HEK293 (cell line): Measurements from ENCODE around the gene OR10J4.

ENCODE experiments used
- MEIS1 ChIP-seq: sonication (generic); formaldehyde crosslinking; IDR thresholded peaks from 2 replicates; pipeline ENCODE4 v1.8.1; 2022; ENCODE audit warnings: missing genetic modification reagents, mild to moderate bottlenecking, borderline replicate concordance
- MYNN ChIP-seq: fragments of 450-650 bp; formaldehyde crosslinking; IDR thresholded peaks from 2 replicates; pipeline ENCODE4 v1.5.1; 2016; ENCODE audit warnings: missing biosample characterization, missing genetic modification characterization, borderline replicate concordance
- ZFP3 ChIP-seq: fragments of 450-650 bp; formaldehyde crosslinking; IDR thresholded peaks from 2 replicates; pipeline ENCODE4 v1.5.1; 2016; ENCODE audit warnings: low read depth, missing biosample characterization, missing genetic modification characterization
- ZNF37A ChIP-seq: fragments of 450-650 bp; IDR thresholded peaks from 2 replicates; pipeline ENCODE4 v1.5.1; 2018; ENCODE audit warnings: missing biosample characterization, missing genetic modification characterization
- ZNF48 ChIP-seq: fragments of 450-650 bp; formaldehyde crosslinking; IDR thresholded peaks from 2 replicates; pipeline ENCODE4 v1.5.1; 2016; ENCODE audit warnings: missing biosample characterization, missing genetic modification characterization
- ZNF626 ChIP-seq: fragments of 450-650 bp; sonication (Bioruptor Pico); formaldehyde crosslinking; IDR thresholded peaks from 2 replicates; pipeline ENCODE4 v1.5.1; 2018; ENCODE audit warnings: missing biosample characterization, missing genetic modification characterization, inconsistent platforms
- ZSCAN30 ChIP-seq: fragments of 450-650 bp; IDR thresholded peaks from 2 replicates; pipeline ENCODE4 v1.5.1; 2018; ENCODE audit warnings: missing biosample characterization, mild to moderate bottlenecking, missing genetic modification characterization, moderate library complexity
- TF ChIP-seq, protein P1 (sequence below): fragments of 450-650 bp; formaldehyde crosslinking; IDR thresholded peaks from 2 replicates; pipeline ENCODE4 v1.5.1; 2016; ENCODE audit warnings: missing biosample characterization, missing genetic modification characterization
- TF ChIP-seq, protein P2 (sequence below): fragments of 450-650 bp; formaldehyde crosslinking; IDR thresholded peaks from 2 replicates; pipeline ENCODE4 v1.5.1; 2016; ENCODE audit warnings: missing biosample characterization, missing genetic modification characterization

DNA sequence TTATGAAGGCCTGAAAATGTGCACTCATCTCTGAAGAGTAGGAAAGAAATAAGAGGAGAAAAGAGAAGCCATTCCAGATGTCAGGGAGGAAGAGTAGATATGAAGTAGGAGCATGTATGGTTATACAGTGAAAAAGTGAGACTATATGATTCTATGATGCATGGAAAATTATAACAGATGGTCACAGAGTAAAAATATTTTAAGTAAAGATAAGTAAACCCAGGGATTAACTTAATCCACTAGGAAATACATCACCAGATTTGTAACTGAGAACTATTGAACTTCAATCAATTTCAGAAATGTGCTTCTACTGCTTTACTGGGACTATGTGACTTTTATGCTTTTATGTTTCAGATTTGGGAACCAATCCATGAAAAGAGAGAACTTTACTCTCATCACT is 7.4 kb downstream of the OR10J4 start, which contains the start of gene OR10J1:
- no peak for TF ChIP-seq ZNF626
- TF ChIP-seq, protein P1, sequence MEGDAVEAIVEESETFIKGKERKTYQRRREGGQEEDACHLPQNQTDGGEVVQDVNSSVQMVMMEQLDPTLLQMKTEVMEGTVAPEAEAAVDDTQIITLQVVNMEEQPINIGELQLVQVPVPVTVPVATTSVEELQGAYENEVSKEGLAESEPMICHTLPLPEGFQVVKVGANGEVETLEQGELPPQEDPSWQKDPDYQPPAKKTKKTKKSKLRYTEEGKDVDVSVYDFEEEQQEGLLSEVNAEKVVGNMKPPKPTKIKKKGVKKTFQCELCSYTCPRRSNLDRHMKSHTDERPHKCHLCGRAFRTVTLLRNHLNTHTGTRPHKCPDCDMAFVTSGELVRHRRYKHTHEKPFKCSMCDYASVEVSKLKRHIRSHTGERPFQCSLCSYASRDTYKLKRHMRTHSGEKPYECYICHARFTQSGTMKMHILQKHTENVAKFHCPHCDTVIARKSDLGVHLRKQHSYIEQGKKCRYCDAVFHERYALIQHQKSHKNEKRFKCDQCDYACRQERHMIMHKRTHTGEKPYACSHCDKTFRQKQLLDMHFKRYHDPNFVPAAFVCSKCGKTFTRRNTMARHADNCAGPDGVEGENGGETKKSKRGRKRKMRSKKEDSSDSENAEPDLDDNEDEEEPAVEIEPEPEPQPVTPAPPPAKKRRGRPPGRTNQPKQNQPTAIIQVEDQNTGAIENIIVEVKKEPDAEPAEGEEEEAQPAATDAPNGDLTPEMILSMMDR (tag by site-specific recombination), result no peak
- TF ChIP-seq, protein P2, sequence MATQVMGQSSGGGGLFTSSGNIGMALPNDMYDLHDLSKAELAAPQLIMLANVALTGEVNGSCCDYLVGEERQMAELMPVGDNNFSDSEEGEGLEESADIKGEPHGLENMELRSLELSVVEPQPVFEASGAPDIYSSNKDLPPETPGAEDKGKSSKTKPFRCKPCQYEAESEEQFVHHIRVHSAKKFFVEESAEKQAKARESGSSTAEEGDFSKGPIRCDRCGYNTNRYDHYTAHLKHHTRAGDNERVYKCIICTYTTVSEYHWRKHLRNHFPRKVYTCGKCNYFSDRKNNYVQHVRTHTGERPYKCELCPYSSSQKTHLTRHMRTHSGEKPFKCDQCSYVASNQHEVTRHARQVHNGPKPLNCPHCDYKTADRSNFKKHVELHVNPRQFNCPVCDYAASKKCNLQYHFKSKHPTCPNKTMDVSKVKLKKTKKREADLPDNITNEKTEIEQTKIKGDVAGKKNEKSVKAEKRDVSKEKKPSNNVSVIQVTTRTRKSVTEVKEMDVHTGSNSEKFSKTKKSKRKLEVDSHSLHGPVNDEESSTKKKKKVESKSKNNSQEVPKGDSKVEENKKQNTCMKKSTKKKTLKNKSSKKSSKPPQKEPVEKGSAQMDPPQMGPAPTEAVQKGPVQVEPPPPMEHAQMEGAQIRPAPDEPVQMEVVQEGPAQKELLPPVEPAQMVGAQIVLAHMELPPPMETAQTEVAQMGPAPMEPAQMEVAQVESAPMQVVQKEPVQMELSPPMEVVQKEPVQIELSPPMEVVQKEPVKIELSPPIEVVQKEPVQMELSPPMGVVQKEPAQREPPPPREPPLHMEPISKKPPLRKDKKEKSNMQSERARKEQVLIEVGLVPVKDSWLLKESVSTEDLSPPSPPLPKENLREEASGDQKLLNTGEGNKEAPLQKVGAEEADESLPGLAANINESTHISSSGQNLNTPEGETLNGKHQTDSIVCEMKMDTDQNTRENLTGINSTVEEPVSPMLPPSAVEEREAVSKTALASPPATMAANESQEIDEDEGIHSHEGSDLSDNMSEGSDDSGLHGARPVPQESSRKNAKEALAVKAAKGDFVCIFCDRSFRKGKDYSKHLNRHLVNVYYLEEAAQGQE (tag by site-specific recombination), result no peak
- TF ChIP-seq ZNF37A, result no peak
- TF ChIP-seq ZSCAN30, result no peak
- no peak for TF ChIP-seq MEIS1
- TF ChIP-seq MYNN (tag by site-specific recombination), result no peak
- no peak for TF ChIP-seq ZNF48 (tag by site-specific recombination)
- no peak for TF ChIP-seq ZFP3 (tag by site-specific recombination)
